A549 (cell line): ENCODE measurements around the gene OGDH. TPM values are rescaled to one million over a fixed set of nuclear protein-coding genes. Genes with fewer than 3 reads are reported as not detected.

ENCODE experiments used
- ATAC-seq, 2 experiments: fragments of 200-7000 bp in 1 of 2; fragments of >200 bp in 1 of 2; cut with Nextera tagmentation in 1 of 2; cut with Tn5 transposase in 1 of 2; 3 replicates each; pipeline versions ENCODE4 v1.8.0 to v1.9.1; 2018 to 2020; ENCODE audit warnings: mild to moderate bottlenecking in 1 of 2, moderate library complexity in 1 of 2
- CTCF ChIA-PET: fragments of 300-600 bp; sonication (Branson Sonifier 250); formaldehyde crosslinking; extraction: SDS; loops from one replicate; lab custom pipeline; 2021; ENCODE audit warnings: antibody characterized with exemption, inconsistent platforms; lab: Yijun Ruan, JAX
- POLR2A ChIA-PET: fragments of 350-600 bp; formaldehyde crosslinking; extraction: SDS; loops from one replicate; lab custom pipeline; 2021; ENCODE audit warnings: antibody characterized with exemption, inconsistent platforms; lab: Yijun Ruan, JAX
- DNase-seq, 2 experiments: peaks; one replicate each; pipeline versions ENCODE4 v3.0.0 to v3.0.0-alpha.2; 2011 to 2016; ENCODE audit warnings: low read depth in 1 of 2, low spot score in 1 of 2
- FAIRE-seq: peaks from 2 replicates; lab custom pipeline; 2011; peaks lifted over from hg19 to GRCh38; lab: Jason Lieb, UNC
- H3K27ac ChIP-seq, 2 experiments: fragments of >200 bp; sonication (Bioruptor Twin); formaldehyde crosslinking; 3 replicates each; pipeline ENCODE4 v1.5.1; 2016 to 2017
- H3K4me1 ChIP-seq: fragments of >200 bp; sonication (Bioruptor Twin); formaldehyde crosslinking; 3 replicates; pipeline ENCODE4 v1.6.1; 2016
- H3K4me2 ChIP-seq: fragments of >200 bp; sonication (Bioruptor Twin); formaldehyde crosslinking; 3 replicates; pipeline ENCODE4 v1.6.1; 2016
- H3K4me3 ChIP-seq: fragments of >200 bp; sonication (Bioruptor Twin); formaldehyde crosslinking; 3 replicates; pipeline ENCODE4 v1.5.1; 2016
- H3K9me3 ChIP-seq: fragments of >200 bp; sonication (Bioruptor Twin); formaldehyde crosslinking; 3 replicates; pipeline ENCODE4 v1.6.1; 2016
- BHLHE40 ChIP-seq: IDR thresholded peaks from 2 replicates; pipeline ENCODE4 v1.6.1; 2012; ENCODE audit warnings: low read depth, low read length, inconsistent platforms
- CEBPB ChIP-seq, 2 experiments: fragments of >200 bp in 1 of 2; sonication (Bioruptor Twin) in 1 of 2; formaldehyde crosslinking in 1 of 2; IDR thresholded peaks; 2 replicates each; pipeline ENCODE4 v1.6.1; 2012 to 2016
- CHD2 ChIP-seq: fragments of 150-350 bp; IDR thresholded peaks from 2 replicates; pipeline ENCODE4 v1.6.1; 2014; ENCODE audit warnings: low read length; ENCODE audit not compliant: partially characterized antibody
- EHMT2 ChIP-seq: fragments of 200-600 bp; sonication (generic); IDR thresholded peaks from 2 replicates; pipeline ENCODE4 v1.6.1; 2016; ENCODE audit warnings: antibody characterized with exemption, low read depth, mild to moderate bottlenecking, moderate library complexity
- ESRRA ChIP-seq: fragments of 150-350 bp; IDR thresholded peaks from 2 replicates; pipeline ENCODE4 v1.6.1; 2014; ENCODE audit warnings: mild to moderate bottlenecking, low read length, borderline replicate concordance
- FOXS1 ChIP-seq: fragments of 250-450 bp; sonication (Bioruptor Pico); IDR thresholded peaks from 2 replicates; pipeline ENCODE4 v1.5.0; 2020; ENCODE audit warnings: mild to moderate bottlenecking, moderate library complexity
- GATA3 ChIP-seq: IDR thresholded peaks from 2 replicates; pipeline ENCODE4 v1.6.1; 2012; ENCODE audit warnings: borderline replicate concordance
- HOXA7 ChIP-seq: fragments of 250-450 bp; sonication (Bioruptor Pico); IDR thresholded peaks from 2 replicates; pipeline ENCODE4 v1.5.0; 2020; ENCODE audit warnings: mild to moderate bottlenecking, moderate library complexity
- HOXB13 ChIP-seq: fragments of 250-450 bp; sonication (Bioruptor Pico); IDR thresholded peaks from 2 replicates; pipeline ENCODE4 v1.5.0; 2020; ENCODE audit warnings: low read depth, mild to moderate bottlenecking, moderate library complexity
- HOXB5 ChIP-seq: fragments of 250-450 bp; sonication (Bioruptor Pico); IDR thresholded peaks from 2 replicates; pipeline ENCODE4 v1.5.0; 2020; ENCODE audit warnings: mild to moderate bottlenecking, moderate library complexity
- JUN ChIP-seq, 2 experiments: fragments of >200 bp; sonication (Bioruptor Twin); formaldehyde crosslinking; IDR thresholded peaks; 2 replicates in 1 of 2; 3 replicates in 1 of 2; pipeline ENCODE4 v1.6.1; 2016 to 2017
- JUNB ChIP-seq: fragments of >200 bp; sonication (Bioruptor Twin); formaldehyde crosslinking; IDR thresholded peaks from 2 replicates; pipeline ENCODE4 v1.6.1; 2016
- MAZ ChIP-seq: fragments of 150-350 bp; IDR thresholded peaks from 2 replicates; pipeline ENCODE4 v1.6.1; 2014; ENCODE audit warnings: antibody characterized with exemption, low read depth, low read length, borderline replicate concordance
- MYC ChIP-seq: IDR thresholded peaks from 2 replicates; pipeline ENCODE4 v1.6.1; 2012; ENCODE audit warnings: mild to moderate bottlenecking, inconsistent platforms, low read length, improper control_type of control experiment, borderline replicate concordance
- NFE2L2 ChIP-seq: fragments of 150-350 bp; conservative IDR thresholded peaks from 2 replicates; pipeline ENCODE4 v1.6.1; 2014; ENCODE audit warnings: low read length
- PHF8 ChIP-seq: fragments of 200-600 bp; sonication (generic); IDR thresholded peaks from 2 replicates; pipeline ENCODE4 v1.6.1; 2016; ENCODE audit warnings: low read depth, mild to moderate bottlenecking, antibody characterized with exemption, moderate library complexity, borderline replicate concordance
- POLR2A ChIP-seq: IDR thresholded peaks from 2 replicates; pipeline ENCODE4 v1.6.1; 2012; ENCODE audit warnings: mild to moderate bottlenecking, low read length
- RAD21 ChIP-seq, 2 experiments: fragments of >200 bp in 1 of 2; sonication (Bioruptor Twin) in 1 of 2; formaldehyde crosslinking in 1 of 2; IDR thresholded peaks in 1 of 2; conservative IDR thresholded peaks in 1 of 2; 2 replicates in 1 of 2; 3 replicates in 1 of 2; pipeline ENCODE4 v1.6.1; 2012 to 2018; ENCODE audit warnings: inconsistent platforms in 1 of 2
- RARB ChIP-seq: fragments of 250-450 bp; sonication (Bioruptor Pico); IDR thresholded peaks from 2 replicates; pipeline ENCODE4 v1.8.0; 2021; ENCODE audit warnings: mild to moderate bottlenecking, moderate library complexity
- REST ChIP-seq: fragments of 200-600 bp; sonication (generic); IDR thresholded peaks from 2 replicates; pipeline ENCODE4 v1.6.1; 2016; ENCODE audit warnings: antibody characterized with exemption, mild to moderate bottlenecking, moderate library complexity
- RFX5 ChIP-seq: fragments of 450-650 bp; IDR thresholded peaks from 2 replicates; pipeline ENCODE4 v1.7.1; 2014; ENCODE audit warnings: antibody characterized with exemption, mild to moderate bottlenecking, moderate library complexity
- SMC3 ChIP-seq: fragments of >200 bp; sonication (Bioruptor Twin); formaldehyde crosslinking; IDR thresholded peaks from 3 replicates; pipeline ENCODE4 v1.6.1; 2018; ENCODE audit warnings: inconsistent platforms
- TFCP2L1 ChIP-seq: fragments of 250-450 bp; sonication (Bioruptor Pico); IDR thresholded peaks from 2 replicates; pipeline ENCODE4 v1.5.0; 2021; ENCODE audit warnings: mild to moderate bottlenecking
- ZC3H11A ChIP-seq: fragments of 450-650 bp; IDR thresholded peaks from 2 replicates; pipeline ENCODE4 v1.6.1; 2014; ENCODE audit warnings: antibody characterized with exemption, mild to moderate bottlenecking
- ZSCAN20 ChIP-seq: fragments of 250-450 bp; sonication (Bioruptor Pico); IDR thresholded peaks from 2 replicates; pipeline ENCODE4 v1.8.0; 2022; ENCODE audit warnings: mild to moderate bottlenecking, moderate library complexity
- WGBS: methylation state at CpG from one replicate; pipeline ENCODE4 v1.1.6; 2017; ENCODE audit errors: missing lambda C conversion rate; 5-methylcytosine and 5-hydroxymethylcytosine counted together
- polyA plus RNA-seq, 4 experiments: library from polyadenylated mRNA; depleted of rRNA in 3 of 4; stranded (reverse); fragments of >200 nt; fragmentation: RNase III in 1 of 4; extraction: RNeasy Plus Mini Kit Qiagen cat#74134 plus additional on column Dnase treatment in 1 of 4; gene quantifications; 2 replicates in 3 of 4; 3 replicates in 1 of 4; pipeline ENCODE4 v1.2.3, GENCODE V29; 2011 to 2017
- TF ChIP-seq, protein P1 (sequence below): fragments of >200 bp; sonication (Bioruptor Twin); formaldehyde crosslinking; IDR thresholded peaks from 3 replicates; pipeline ENCODE4 v1.6.1; 2016
- TF ChIP-seq, protein P2 (sequence below): fragments of 150-350 bp; IDR thresholded peaks from 2 replicates; pipeline ENCODE4 v1.6.1; 2014; ENCODE audit warnings: low read depth, mild to moderate bottlenecking, low read length
- TF ChIP-seq, protein P3 (sequence below): fragments of >200 bp; sonication (Bioruptor Twin); formaldehyde crosslinking; IDR thresholded peaks from 3 replicates; pipeline ENCODE4 v1.5.1; 2016

The OGDH gene
- polyA plus RNA-seq, 2 of the 4 experiments (the other 2 are of a cell fraction), result 32.5 to 38.8 TPM

GRCh38 chr7:44674381-44674780, 68.0 kb downstream of the OGDH start:
- no peak overlapping the region for H3K4me3 ChIP-seq
- no peak for TF ChIP-seq EHMT2
- TF ChIP-seq RAD21 (conservative IDR thresholded peaks at IDR 0.05 in 1 of 2, IDR thresholded peaks at IDR 0.05 in 1 of 2), result no peak
- no peak for TF ChIP-seq POLR2A
- TF ChIP-seq ZC3H11A, result no peak
- no peak for TF ChIP-seq MYC
- no peak for TF ChIP-seq HOXB13
- TF ChIP-seq BHLHE40, result no peak
- no peak for TF ChIP-seq REST
- TF ChIP-seq, protein P1, sequence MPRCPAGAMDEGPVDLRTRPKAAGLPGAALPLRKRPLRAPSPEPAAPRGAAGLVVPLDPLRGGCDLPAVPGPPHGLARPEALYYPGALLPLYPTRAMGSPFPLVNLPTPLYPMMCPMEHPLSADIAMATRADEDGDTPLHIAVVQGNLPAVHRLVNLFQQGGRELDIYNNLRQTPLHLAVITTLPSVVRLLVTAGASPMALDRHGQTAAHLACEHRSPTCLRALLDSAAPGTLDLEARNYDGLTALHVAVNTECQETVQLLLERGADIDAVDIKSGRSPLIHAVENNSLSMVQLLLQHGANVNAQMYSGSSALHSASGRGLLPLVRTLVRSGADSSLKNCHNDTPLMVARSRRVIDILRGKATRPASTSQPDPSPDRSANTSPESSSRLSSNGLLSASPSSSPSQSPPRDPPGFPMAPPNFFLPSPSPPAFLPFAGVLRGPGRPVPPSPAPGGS, result no peak
- TF ChIP-seq, protein P2, sequence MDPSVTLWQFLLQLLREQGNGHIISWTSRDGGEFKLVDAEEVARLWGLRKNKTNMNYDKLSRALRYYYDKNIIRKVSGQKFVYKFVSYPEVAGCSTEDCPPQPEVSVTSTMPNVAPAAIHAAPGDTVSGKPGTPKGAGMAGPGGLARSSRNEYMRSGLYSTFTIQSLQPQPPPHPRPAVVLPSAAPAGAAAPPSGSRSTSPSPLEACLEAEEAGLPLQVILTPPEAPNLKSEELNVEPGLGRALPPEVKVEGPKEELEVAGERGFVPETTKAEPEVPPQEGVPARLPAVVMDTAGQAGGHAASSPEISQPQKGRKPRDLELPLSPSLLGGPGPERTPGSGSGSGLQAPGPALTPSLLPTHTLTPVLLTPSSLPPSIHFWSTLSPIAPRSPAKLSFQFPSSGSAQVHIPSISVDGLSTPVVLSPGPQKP, result no peak
- TF ChIP-seq SMC3, result no peak
- TF ChIP-seq CEBPB (IDR thresholded peaks at IDR 0.05), result no peak
- TF ChIP-seq ZSCAN20 (CRISPR knock-in tag), result no peak
- TF ChIP-seq MAZ, result no peak
- no peak for TF ChIP-seq FOXS1 (CRISPR knock-in tag)
- TF ChIP-seq PHF8, result no peak
- TF ChIP-seq TFCP2L1 (CRISPR knock-in tag), result no peak
- TF ChIP-seq HOXA7 (CRISPR knock-in tag), result no peak
- TF ChIP-seq, protein P3, sequence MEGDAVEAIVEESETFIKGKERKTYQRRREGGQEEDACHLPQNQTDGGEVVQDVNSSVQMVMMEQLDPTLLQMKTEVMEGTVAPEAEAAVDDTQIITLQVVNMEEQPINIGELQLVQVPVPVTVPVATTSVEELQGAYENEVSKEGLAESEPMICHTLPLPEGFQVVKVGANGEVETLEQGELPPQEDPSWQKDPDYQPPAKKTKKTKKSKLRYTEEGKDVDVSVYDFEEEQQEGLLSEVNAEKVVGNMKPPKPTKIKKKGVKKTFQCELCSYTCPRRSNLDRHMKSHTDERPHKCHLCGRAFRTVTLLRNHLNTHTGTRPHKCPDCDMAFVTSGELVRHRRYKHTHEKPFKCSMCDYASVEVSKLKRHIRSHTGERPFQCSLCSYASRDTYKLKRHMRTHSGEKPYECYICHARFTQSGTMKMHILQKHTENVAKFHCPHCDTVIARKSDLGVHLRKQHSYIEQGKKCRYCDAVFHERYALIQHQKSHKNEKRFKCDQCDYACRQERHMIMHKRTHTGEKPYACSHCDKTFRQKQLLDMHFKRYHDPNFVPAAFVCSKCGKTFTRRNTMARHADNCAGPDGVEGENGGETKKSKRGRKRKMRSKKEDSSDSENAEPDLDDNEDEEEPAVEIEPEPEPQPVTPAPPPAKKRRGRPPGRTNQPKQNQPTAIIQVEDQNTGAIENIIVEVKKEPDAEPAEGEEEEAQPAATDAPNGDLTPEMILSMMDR, result no peak
- H3K4me2 ChIP-seq, result no peak overlapping the region
- ATAC-seq, result no peak
- peaks cover 17% of the 10 kb centered on the region for H3K4me1 ChIP-seq
- DNase-seq, result no peak
- H3K9me3 ChIP-seq, result no peaks in the 10 kb centered on the region
- H3K27ac ChIP-seq, result no peak overlapping the region
- no peak for FAIRE-seq
- ChIA-PET CTCF (no interaction called here), POLR2A (no interaction called here)
- 97% methylated on average over 7 of the region's 7 CpGs for WGBS

GRCh38 chr7:44676776-44677175, 70.3 kb downstream of the OGDH start:
- WGBS, result 94% methylated on average over 4 of the region's 4 CpGs
- Histone ChIP-seq H3K4me3 (no peak overlapping the region), H3K9me3 (no peaks in the 10 kb centered on the region), H3K4me1 (peaks cover 26% of the 10 kb centered on the region), H3K4me2 (no peak overlapping the region), H3K27ac (no peak overlapping the region)
- DNase-seq (no peak), FAIRE-seq (no peak), ATAC-seq (no peak)
- no peak for TF ChIP-seq TFCP2L1 (CRISPR knock-in tag)
- no peak for TF ChIP-seq SMC3
- no peak for TF ChIP-seq RFX5
- TF ChIP-seq RARB (CRISPR knock-in tag), result no peak
- TF ChIP-seq ESRRA, result no peak
- no peak for TF ChIP-seq NFE2L2
- no peak for TF ChIP-seq POLR2A
- no peak for TF ChIP-seq JUN (IDR thresholded peaks at IDR 0.05)
- TF ChIP-seq REST, result no peak
- no peak for TF ChIP-seq HOXB5 (CRISPR knock-in tag)
- no peak for TF ChIP-seq JUNB
- TF ChIP-seq GATA3, result no peak
- no peak for TF ChIP-seq CHD2
- POLR2A ChIA-PET, result no interaction called here
- CTCF ChIA-PET, result no interaction called here
